H9 (cell line): ENCODE results near the gene MAPK8. TPM values are rescaled to one million over a fixed set of nuclear protein-coding genes. Genes with fewer than 3 reads are reported as not detected.

ENCODE experiments used
- DNase-seq: peaks from one replicate; pipeline ENCODE4 v3.0.0-alpha.2; 2017
- H2AFZ ChIP-seq: one replicate; pipeline ENCODE4 v1.6.1; 2013; ENCODE audit warnings: mild to moderate bottlenecking, low read length, control low read depth, moderate library complexity
- H2AK5ac ChIP-seq: 2 replicates; pipeline ENCODE4 v1.6.1; 2013; ENCODE audit warnings: low read length, control low read depth, mixed read lengths; ENCODE audit not compliant: insufficient read length
- H2BK120ac ChIP-seq: one replicate; pipeline ENCODE4 v1.6.1; 2013; ENCODE audit warnings: low read depth, mild to moderate bottlenecking, low read length, control low read depth, inconsistent platforms; ENCODE audit not compliant: poor library complexity, severe bottlenecking
- H2BK12ac ChIP-seq: 2 replicates; pipeline ENCODE4 v1.6.1; 2013; ENCODE audit warnings: low read length, control low read depth, mixed read lengths, low read depth; ENCODE audit not compliant: insufficient read length
- H2BK15ac ChIP-seq: 2 replicates; pipeline ENCODE4 v1.6.1; 2013; ENCODE audit warnings: low read depth, low read length, control low read depth
- H2BK20ac ChIP-seq: one replicate; pipeline ENCODE4 v1.6.1; 2013; ENCODE audit warnings: low read depth, mild to moderate bottlenecking, low read length, control low read depth, inconsistent platforms; ENCODE audit not compliant: poor library complexity, severe bottlenecking
- H2BK5ac ChIP-seq: 2 replicates; pipeline ENCODE4 v1.6.1; 2013; ENCODE audit warnings: low read length, control low read depth, mixed read lengths; ENCODE audit not compliant: insufficient read length
- H3K14ac ChIP-seq: 2 replicates; pipeline ENCODE4 v1.6.1; 2013; ENCODE audit warnings: low read length, control low read depth; ENCODE audit not compliant: insufficient read depth
- H3K18ac ChIP-seq: 2 replicates; pipeline ENCODE4 v1.6.1; 2013; ENCODE audit warnings: low read depth, mild to moderate bottlenecking, mixed read lengths, low read length, control low read depth; ENCODE audit not compliant: insufficient read length
- H3K23ac ChIP-seq: 2 replicates; pipeline ENCODE4 v1.6.1; 2013; ENCODE audit warnings: low read length, control low read depth, mixed read lengths, low read depth; ENCODE audit not compliant: insufficient read length
- H3K23me2 ChIP-seq: 2 replicates; pipeline ENCODE4 v1.6.1; 2013; ENCODE audit warnings: low read depth, mild to moderate bottlenecking, mixed read lengths, low read length, control low read depth; ENCODE audit not compliant: insufficient read length, poor library complexity, severe bottlenecking
- H3K27ac ChIP-seq: 2 replicates; pipeline ENCODE4 v1.5.1; 2013; ENCODE audit warnings: low read length, control low read depth, mixed read lengths, low read depth; ENCODE audit not compliant: insufficient read length
- H3K27me3 ChIP-seq: 2 replicates; pipeline ENCODE4 v1.6.1; 2013; ENCODE audit warnings: low read length, control low read depth, inconsistent platforms; ENCODE audit not compliant: insufficient read depth
- H3K4ac ChIP-seq: 2 replicates; pipeline ENCODE4 v1.6.1; 2013; ENCODE audit warnings: low read depth, mild to moderate bottlenecking, control low read depth, inconsistent platforms, low read length, moderate library complexity
- H3K4me1 ChIP-seq: 2 replicates; pipeline ENCODE4 v1.6.1; 2013; ENCODE audit warnings: low read length, control low read depth, inconsistent platforms; ENCODE audit not compliant: insufficient read depth
- H3K4me2 ChIP-seq: 2 replicates; pipeline ENCODE4 v1.6.1; 2013; ENCODE audit warnings: low read length, control low read depth, mixed read lengths; ENCODE audit not compliant: insufficient read length, insufficient read depth
- H3K56ac ChIP-seq: 2 replicates; pipeline ENCODE4 v1.6.1; 2013; ENCODE audit warnings: low read depth, mild to moderate bottlenecking, mixed read lengths, low read length, control low read depth; ENCODE audit not compliant: insufficient read length
- H3K79me1 ChIP-seq: 2 replicates; pipeline ENCODE4 v1.6.1; 2013; ENCODE audit warnings: low read depth, mild to moderate bottlenecking, moderate library complexity, low read length, control low read depth, inconsistent platforms; ENCODE audit not compliant: insufficient read depth, poor library complexity, severe bottlenecking
- H3K79me2 ChIP-seq: 2 replicates; pipeline ENCODE4 v1.6.1; 2013; ENCODE audit warnings: low read length, control low read depth, inconsistent platforms; ENCODE audit not compliant: insufficient read depth
- H3K9ac ChIP-seq: 2 replicates; pipeline ENCODE4 v1.6.1; 2013; ENCODE audit warnings: low read length, control low read depth, mixed read lengths; ENCODE audit not compliant: insufficient read length; ENCODE audit errors: extremely low read depth
- H3K9me3 ChIP-seq: one replicate; pipeline ENCODE4 v1.6.1; 2013; ENCODE audit warnings: low read depth, low read length, inconsistent platforms; ENCODE audit not compliant: control insufficient read depth
- H3T11ph ChIP-seq: one replicate; pipeline ENCODE4 v1.6.1; 2013; ENCODE audit warnings: mild to moderate bottlenecking, low read length, control low read depth, inconsistent platforms
- H4K20me1 ChIP-seq: one replicate; pipeline ENCODE4 v1.6.1; 2013; ENCODE audit not compliant: control insufficient read depth, insufficient read length, insufficient read depth
- H4K5ac ChIP-seq: 2 replicates; pipeline ENCODE4 v1.6.1; 2013; ENCODE audit warnings: low read depth, mild to moderate bottlenecking, mixed read lengths, low read length, control low read depth; ENCODE audit not compliant: insufficient read length
- H4K8ac ChIP-seq: replicated peaks from 2 replicates; pipeline ENCODE4 v1.6.1; 2013; ENCODE audit warnings: low read length, control low read depth, mixed read lengths, low read depth; ENCODE audit not compliant: insufficient read length
- H4K91ac ChIP-seq: 2 replicates; pipeline ENCODE4 v1.6.1; 2013; ENCODE audit warnings: low read depth, mild to moderate bottlenecking, moderate library complexity, mixed read lengths, low read length, control low read depth; ENCODE audit not compliant: insufficient read length
- H3K27ac Mint-ChIP-seq, 3 experiments: 2 replicates in 2 of 3; 3 replicates in 1 of 3; pipeline ENCODE4 v1.8.0; 2020 to 2021; ENCODE audit warnings: mixed read lengths in 3 of 3, mild to moderate bottlenecking in 1 of 3, moderate library complexity in 1 of 3
- H3K27me3 Mint-ChIP-seq: 2 replicates; pipeline ENCODE4 v1.8.0; 2021; ENCODE audit warnings: low read depth, mild to moderate bottlenecking, moderate library complexity, mixed read lengths
- H3K36me3 Mint-ChIP-seq, 3 experiments: 2 replicates in 2 of 3; 3 replicates in 1 of 3; pipeline ENCODE4 v1.8.0; 2020 to 2021; ENCODE audit warnings: low read depth in 3 of 3, mixed read lengths in 3 of 3; ENCODE audit not compliant: insufficient read depth in 1 of 3
- H3K4me1 Mint-ChIP-seq, 2 experiments: 2 replicates each; pipeline ENCODE4 v1.8.0; 2020; ENCODE audit warnings: mixed read lengths in 2 of 2
- H3K4me3 Mint-ChIP-seq, 2 experiments: 2 replicates in 1 of 2; 3 replicates in 1 of 2; pipeline ENCODE4 v1.8.0; 2020 to 2021; ENCODE audit warnings: mild to moderate bottlenecking in 2 of 2, mixed read lengths in 2 of 2, moderate library complexity in 1 of 2
- H3K9me3 Mint-ChIP-seq, 2 experiments: 2 replicates in 1 of 2; 3 replicates in 1 of 2; pipeline ENCODE4 v1.8.0; 2020; ENCODE audit warnings: mild to moderate bottlenecking in 2 of 2, mixed read lengths in 2 of 2, moderate library complexity in 1 of 2
- WGBS: extraction: QIAGEN DNeasy Blood & Tissue Kit; methylation state at CpG from one replicate; pipeline ENCODE4 v1.1.7; 2013; ENCODE audit warnings: missing lambda C conversion rate, low lambda C conversion rate, mixed read lengths; ENCODE audit not compliant: insufficient read length; ENCODE audit errors: extremely low coverage; 5-methylcytosine and 5-hydroxymethylcytosine counted together
- total RNA-seq: library from RNA; stranded (reverse); gene quantifications from 2 replicates; pipeline ENCODE4 v1.2.1, GENCODE V29; 2021
- TF ChIP-seq, protein P1 (sequence below): fragments of 200-600 bp; sonication (generic); conservative IDR thresholded peaks from 3 replicates; pipeline ENCODE4 v1.8.0; 2021; ENCODE audit warnings: antibody characterized with exemption, mild to moderate bottlenecking

MAPK8 gene
- total RNA-seq, 1 experiment from 2014 or later, result 52.0 TPM

DNA sequence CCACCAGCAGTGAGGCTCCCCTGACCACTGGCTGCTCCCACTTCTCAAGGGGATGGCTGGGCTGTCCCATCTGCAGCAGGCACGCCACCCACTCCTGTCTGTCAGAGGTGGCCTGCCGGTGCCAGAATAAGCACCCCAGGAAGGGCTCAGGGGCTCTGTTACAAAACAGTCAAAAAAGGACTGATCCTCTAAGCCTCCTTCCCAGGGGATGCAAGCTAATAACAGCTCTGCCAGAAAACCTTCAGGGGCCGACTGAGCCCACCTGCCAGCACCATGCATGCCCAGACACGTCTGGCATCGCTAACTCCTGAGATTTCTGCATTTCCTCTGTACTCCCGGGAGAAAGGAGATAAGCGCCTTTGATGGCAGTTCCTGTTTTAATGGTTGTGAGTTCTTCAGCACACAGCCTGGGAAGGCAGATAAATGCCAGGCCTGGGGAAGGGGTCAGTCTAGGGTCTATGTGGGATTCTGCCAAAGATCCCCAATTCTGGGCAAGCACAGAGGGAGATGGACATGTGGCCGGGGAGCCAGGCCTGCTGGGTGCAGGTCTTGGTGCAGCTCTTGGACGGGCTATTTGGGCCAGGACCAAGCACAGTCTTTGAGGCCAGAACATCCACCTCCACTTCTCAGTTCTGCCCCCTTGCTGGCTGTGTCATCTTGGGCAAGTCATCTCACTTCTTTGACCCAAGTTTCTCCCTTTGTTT is 170.0 kb downstream of the MAPK8 start:
- DNase-seq, result peak; percentile 44
- Histone ChIP-seq H3K56ac (no peak overlapping the region), H3K79me1 (no peaks in the 10 kb centered on the region), H2AFZ (no peak overlapping the region), H2BK5ac (no peak overlapping the region), H3K4me2 (no peak overlapping the region), H2BK12ac (no peak overlapping the region), H3K14ac (no peak overlapping the region; the same call in 1 of the 2 replicates), H3K27me3 (no peaks in the 10 kb centered on the region), H2BK120ac (no peak overlapping the region), H3K23ac (no peak overlapping the region), H2BK20ac (no peak overlapping the region), H4K5ac (no peak overlapping the region), H4K8ac (no peak overlapping the region), H3K27ac (no peak overlapping the region), H2AK5ac (no peak overlapping the region), H3K23me2 (no peaks in the 10 kb centered on the region), H3T11ph (no peak overlapping the region), H4K20me1 (no peaks in the 10 kb centered on the region), H4K91ac (no peak overlapping the region), H2BK15ac (no peak overlapping the region), H3K4me1 (no peaks in the 10 kb centered on the region; the same call in 1 of the 2 replicates), H3K9ac (no peak overlapping the region), H3K9me3 (no peaks in the 10 kb centered on the region), H3K4ac (peak overlapping the region; percentile 32; the same call in 1 of the 2 replicates), H3K79me2 (no peaks in the 10 kb centered on the region), H3K18ac (peak overlapping the region; percentile 28)
- Mint-ChIP-seq H3K4me3 (no peak overlapping the region; a peak in 1 of 5 replicates), H3K27me3 (no peaks in the 10 kb centered on the region; the same call in none of the 2 replicates), H3K27ac (peak overlapping the region; percentile 53 to 94 (median 83); a peak in 4 of 7 replicates), H3K4me1 (peaks cover 15 to 27% of the 10 kb centered on the region in 2 experiments), H3K9me3 (peaks cover 0 to 4% of the 10 kb centered on the region in 2 experiments; a peak in 2 of 5 replicates), H3K36me3 (peaks cover 9 to 19% (median 10%) of the 10 kb centered on the region in 3 experiments; a peak in 6 of 7 replicates)
- WGBS, result no CpG with 5 or more reads among the region's 9 CpGs
- TF ChIP-seq, protein P1, sequence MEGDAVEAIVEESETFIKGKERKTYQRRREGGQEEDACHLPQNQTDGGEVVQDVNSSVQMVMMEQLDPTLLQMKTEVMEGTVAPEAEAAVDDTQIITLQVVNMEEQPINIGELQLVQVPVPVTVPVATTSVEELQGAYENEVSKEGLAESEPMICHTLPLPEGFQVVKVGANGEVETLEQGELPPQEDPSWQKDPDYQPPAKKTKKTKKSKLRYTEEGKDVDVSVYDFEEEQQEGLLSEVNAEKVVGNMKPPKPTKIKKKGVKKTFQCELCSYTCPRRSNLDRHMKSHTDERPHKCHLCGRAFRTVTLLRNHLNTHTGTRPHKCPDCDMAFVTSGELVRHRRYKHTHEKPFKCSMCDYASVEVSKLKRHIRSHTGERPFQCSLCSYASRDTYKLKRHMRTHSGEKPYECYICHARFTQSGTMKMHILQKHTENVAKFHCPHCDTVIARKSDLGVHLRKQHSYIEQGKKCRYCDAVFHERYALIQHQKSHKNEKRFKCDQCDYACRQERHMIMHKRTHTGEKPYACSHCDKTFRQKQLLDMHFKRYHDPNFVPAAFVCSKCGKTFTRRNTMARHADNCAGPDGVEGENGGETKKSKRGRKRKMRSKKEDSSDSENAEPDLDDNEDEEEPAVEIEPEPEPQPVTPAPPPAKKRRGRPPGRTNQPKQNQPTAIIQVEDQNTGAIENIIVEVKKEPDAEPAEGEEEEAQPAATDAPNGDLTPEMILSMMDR, result no peak
